HepG2 (cell line): ENCODE measurements around the gene CFAP99. TPM values are rescaled to one million over a fixed set of nuclear protein-coding genes. Genes with fewer than 3 reads are reported as not detected.

Source experiments
- ATAC-seq: fragments of 200-7000 bp; cut with Tn5 transposase; 3 replicates; pipeline ENCODE4 v1.9.1; 2020; ENCODE audit warnings: mild to moderate bottlenecking, moderate library complexity
- BruUV-seq: library from RNA; stranded (reverse); fragments of 400-500 nt; replicated peaks from 2 replicates; lab custom pipeline; 2021; lab: Mats Ljungman, UMichigan
- CTCF ChIA-PET: fragments of 300-600 bp; formaldehyde crosslinking; extraction: SDS; loops from one replicate; lab custom pipeline; 2021; ENCODE audit warnings: low total read pairs, inconsistent platforms, low intra/inter-chr PET ratio; lab: Yijun Ruan, JAX
- POLR2A ChIA-PET: fragments of 350-600 bp; sonication (Branson Sonifier 250); formaldehyde crosslinking; loops from one replicate; lab custom pipeline; 2020; ENCODE audit warnings: antibody characterized with exemption, inconsistent platforms; lab: Yijun Ruan, JAX
- DNase-seq: peaks from one replicate; pipeline ENCODE4 v3.0.0-alpha.2; 2015; ENCODE audit warnings: low spot score
- FAIRE-seq: peaks from 3 replicates; lab custom pipeline; 2011; peaks lifted over from hg19 to GRCh38; lab: Jason Lieb, UNC
- H2AFZ ChIP-seq: one replicate; pipeline ENCODE4 v1.6.1; 2011; ENCODE audit warnings: low read length, inconsistent platforms
- H3K27ac ChIP-seq: fragments of 300-600 bp; 3 replicates; pipeline ENCODE4 v1.8.0; 2011; ENCODE audit warnings: mixed run types, mild to moderate bottlenecking, mixed read lengths, low read length, inconsistent platforms; ENCODE audit not compliant: insufficient read depth; ENCODE audit errors: extremely low read length
- H3K27me3 ChIP-seq, 2 experiments: fragments of 200-600 bp in 1 of 2; 2 replicates in 1 of 2; 3 replicates in 1 of 2; pipeline versions ENCODE4 v1.6.0 to v1.8.0; 2011; ENCODE audit warnings: low read length in 2 of 2, mild to moderate bottlenecking in 2 of 2, moderate library complexity in 2 of 2, inconsistent platforms in 1 of 2; ENCODE audit not compliant: insufficient read depth in 2 of 2, control insufficient read depth in 1 of 2
- H3K36me3 ChIP-seq, 2 experiments: fragments of 200-600 bp in 1 of 2; replicated peaks in 1 of 2; 2 replicates in 1 of 2; 3 replicates in 1 of 2; pipeline versions ENCODE4 v1.5.1 to v1.8.0; 2011; ENCODE audit warnings: low read length in 2 of 2, inconsistent platforms in 1 of 2; ENCODE audit not compliant: insufficient read depth in 2 of 2, control insufficient read depth in 1 of 2
- H3K4me1 ChIP-seq: 2 replicates; pipeline ENCODE4 v1.5.1; 2012; ENCODE audit warnings: low read length, inconsistent platforms; ENCODE audit not compliant: insufficient read depth
- H3K4me2 ChIP-seq: 2 replicates; pipeline ENCODE4 v1.6.0; 2011; ENCODE audit warnings: low read depth, low read length, inconsistent platforms
- H3K4me3 ChIP-seq, 3 experiments: fragments of 200-600 bp in 1 of 3; sonication (generic), shearing (Covaris generic) in 1 of 3; replicated peaks in 1 of 3; 2 replicates each; pipeline ENCODE4 v1.5.1; 2011 to 2016; ENCODE audit warnings: low read length in 3 of 3, inconsistent platforms in 2 of 3, low read depth in 2 of 3, mild to moderate bottlenecking in 2 of 3, control low read depth in 1 of 3, mixed read lengths in 1 of 3; ENCODE audit not compliant: insufficient read depth in 1 of 3
- H3K79me2 ChIP-seq: one replicate; pipeline ENCODE4 v1.6.1; 2011; ENCODE audit warnings: low read length, inconsistent platforms; ENCODE audit not compliant: insufficient read depth
- H3K9ac ChIP-seq: 2 replicates; pipeline ENCODE4 v1.6.0; 2011; ENCODE audit warnings: mild to moderate bottlenecking, low read depth, low read length, inconsistent platforms; ENCODE audit not compliant: insufficient read depth
- H3K9me3 ChIP-seq: 2 replicates; pipeline ENCODE4 v1.5.1; 2012; ENCODE audit warnings: mild to moderate bottlenecking, low read length
- H4K20me1 ChIP-seq: 2 replicates; pipeline ENCODE4 v1.6.0; 2011; ENCODE audit warnings: inconsistent platforms, mild to moderate bottlenecking, low read length, moderate library complexity; ENCODE audit not compliant: insufficient read depth
- GATA4 ChIP-seq: sonication (generic); IDR thresholded peaks from 2 replicates; pipeline ENCODE4 v1.6.1; 2016; ENCODE audit warnings: antibody characterized with exemption, low read depth, borderline replicate concordance
- NFE2L1 ChIP-seq: sonication (generic); formaldehyde crosslinking; IDR thresholded peaks from 2 replicates; pipeline ENCODE4 v1.4.0; 2020; ENCODE audit warnings: missing genetic modification reagents, mild to moderate bottlenecking, borderline replicate concordance
- PHF21A ChIP-seq: sonication (generic); formaldehyde crosslinking; IDR thresholded peaks from 2 replicates; pipeline ENCODE4 v1.5.0; 2020; ENCODE audit warnings: mild to moderate bottlenecking, missing genetic modification reagents
- POLR2AphosphoS2 ChIP-seq: IDR thresholded peaks from 2 replicates; pipeline ENCODE4 v1.6.1; 2011; ENCODE audit warnings: low read depth, low read length, improper control_type of control experiment
- REL ChIP-seq: sonication (generic); formaldehyde crosslinking; conservative IDR thresholded peaks from 2 replicates; pipeline ENCODE4 v1.8.0; 2022; ENCODE audit warnings: mild to moderate bottlenecking, missing genetic modification reagents, moderate library complexity
- ZC3H4 ChIP-seq: sonication (generic); formaldehyde crosslinking; IDR thresholded peaks from 2 replicates; pipeline ENCODE4 v1.4.0; 2020; ENCODE audit warnings: missing genetic modification reagents, borderline replicate concordance
- ZNF232 ChIP-seq: sonication (generic); formaldehyde crosslinking; IDR thresholded peaks from 2 replicates; pipeline ENCODE4 v1.4.0; 2020; ENCODE audit warnings: missing genetic modification reagents, borderline replicate concordance
- ZNF253 ChIP-seq: sonication (generic); formaldehyde crosslinking; IDR thresholded peaks from 2 replicates; pipeline ENCODE4 v1.8.0; 2022; ENCODE audit warnings: mild to moderate bottlenecking, missing genetic modification reagents, borderline replicate concordance
- ZNF607 ChIP-seq: sonication (generic); formaldehyde crosslinking; IDR thresholded peaks from 2 replicates; pipeline ENCODE4 v1.5.1; 2020; ENCODE audit warnings: missing genetic modification reagents, mild to moderate bottlenecking, borderline replicate concordance
- ZNF644 ChIP-seq: IDR thresholded peaks from 2 replicates; pipeline ENCODE4 v1.6.1; 2016; ENCODE audit warnings: low read depth
- WGBS: methylation state at CpG from one replicate; pipeline ENCODE4 v1.1.6; 2017; ENCODE audit warnings: low lambda C conversion rate; 5-methylcytosine and 5-hydroxymethylcytosine counted together
- in situ Hi-C: cut with HindIII; loops from 2 replicates; pipeline ENCODE4 v1.10.0; 2017; ENCODE audit warnings: low pct_unique_long_range_greater_than_20kb; ENCODE audit not compliant: extremely low pct_ligation_motif_present
- intact Hi-C: fragments of 100-400 bp; cut with micrococcal nuclease; formaldehyde crosslinking; loops from one replicate; pipeline ENCODE4 v1.10.0; 2022; ENCODE audit not compliant: unreplicated experiment
- polyA plus RNA-seq, 8 experiments: library from polyadenylated mRNA; depleted of rRNA in 3 of 8; stranded (reverse) in 7 of 8; unstranded in 1 of 8; fragments of >200 nt; fragmentation: Illumina TruSeq in 4 of 8; extraction: Trizol in 4 of 8; gene quantifications; 2 replicates each; pipeline versions ENCODE4 v1.2.1 to v1.2.3, GENCODE V29; 2011 to 2016; ENCODE audit warnings: low read depth in 4 of 8, missing spikeins in 1 of 8, mixed read lengths in 1 of 8; ENCODE audit not compliant: insufficient read depth in 1 of 8
- total RNA-seq, 5 experiments: library from RNA; depleted of rRNA; stranded (reverse); fragments of >200 nt; fragmentation: Illumina TruSeq; extraction: Trizol; gene quantifications; 2 replicates each; pipeline ENCODE4 v1.2.3, GENCODE V29; 2016; ENCODE audit warnings: low read depth in 1 of 5
- TF ChIP-seq, protein P1 (sequence below): sonication (generic); formaldehyde crosslinking; IDR thresholded peaks from 2 replicates; pipeline ENCODE4 v1.9.0; 2021; ENCODE audit warnings: mild to moderate bottlenecking, missing genetic modification reagents

The CFAP99 gene
- total and polyA plus RNA-seq, 2 of the 13 experiments (the other 11 are each of a cell fraction or from before 2014, with no cell fraction given), result not detected

DNA sequence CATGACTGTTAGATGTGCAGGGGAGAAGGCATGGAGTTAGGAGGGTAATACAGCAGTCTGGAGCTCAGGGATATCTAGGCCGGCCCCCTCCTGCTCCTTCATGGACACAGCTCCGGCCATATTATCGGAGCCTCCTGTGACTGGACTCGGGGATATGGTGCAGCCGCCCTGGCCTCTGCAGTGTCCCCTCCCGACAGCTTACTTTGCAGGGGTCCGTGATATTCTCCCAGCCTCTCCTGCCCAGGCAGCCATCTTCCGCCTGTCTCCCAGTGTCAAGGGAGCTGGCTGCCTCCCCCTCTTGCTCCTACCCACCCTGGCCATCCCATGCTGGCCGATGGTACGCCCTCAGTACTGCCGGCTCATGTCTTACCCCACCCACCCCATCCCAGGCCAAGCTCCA, 30.3 kb downstream of the CFAP99 start:
- TF ChIP-seq ZNF644, result no peak
- no peak for TF ChIP-seq NFE2L1
- no peak for TF ChIP-seq ZNF607 (CRISPR knock-in tag)
- TF ChIP-seq POLR2AphosphoS2, result no peak
- TF ChIP-seq, all 625 proteins: peak for 0
- intact Hi-C loops, result loop anchor here (5.0 kb wide), 1 partner anchor 442 kb away; the partner anchor contains the start of gene NELFA
- CTCF ChIA-PET, result no interaction called here
- Histone ChIP-seq H3K9me3 (no peaks in the 10 kb centered on the region), H3K4me2 (no peak overlapping the region), H3K36me3 (no peaks in the 10 kb centered on the region), H2AFZ (no peak overlapping the region), H3K4me1 (peaks cover 12% of the 10 kb centered on the region), H4K20me1 (no peaks in the 10 kb centered on the region), H3K9ac (no peak overlapping the region), H3K79me2 (no peaks in the 10 kb centered on the region), H3K27me3 (peaks cover 4 to 34% of the 10 kb centered on the region in 2 experiments; a peak in 4 of 5 replicates), H3K4me3 (no peak overlapping the region), H3K27ac (no peak overlapping the region)
- no peak for ATAC-seq
- no peak for FAIRE-seq
- POLR2A ChIA-PET, result no interaction called here
- 72% methylated on average over 9 of the region's 11 CpGs for WGBS
- BruUV-seq, result no TSS peak
- in situ Hi-C loops, result no loop called here
- DNase-seq, result no peak

DNA sequence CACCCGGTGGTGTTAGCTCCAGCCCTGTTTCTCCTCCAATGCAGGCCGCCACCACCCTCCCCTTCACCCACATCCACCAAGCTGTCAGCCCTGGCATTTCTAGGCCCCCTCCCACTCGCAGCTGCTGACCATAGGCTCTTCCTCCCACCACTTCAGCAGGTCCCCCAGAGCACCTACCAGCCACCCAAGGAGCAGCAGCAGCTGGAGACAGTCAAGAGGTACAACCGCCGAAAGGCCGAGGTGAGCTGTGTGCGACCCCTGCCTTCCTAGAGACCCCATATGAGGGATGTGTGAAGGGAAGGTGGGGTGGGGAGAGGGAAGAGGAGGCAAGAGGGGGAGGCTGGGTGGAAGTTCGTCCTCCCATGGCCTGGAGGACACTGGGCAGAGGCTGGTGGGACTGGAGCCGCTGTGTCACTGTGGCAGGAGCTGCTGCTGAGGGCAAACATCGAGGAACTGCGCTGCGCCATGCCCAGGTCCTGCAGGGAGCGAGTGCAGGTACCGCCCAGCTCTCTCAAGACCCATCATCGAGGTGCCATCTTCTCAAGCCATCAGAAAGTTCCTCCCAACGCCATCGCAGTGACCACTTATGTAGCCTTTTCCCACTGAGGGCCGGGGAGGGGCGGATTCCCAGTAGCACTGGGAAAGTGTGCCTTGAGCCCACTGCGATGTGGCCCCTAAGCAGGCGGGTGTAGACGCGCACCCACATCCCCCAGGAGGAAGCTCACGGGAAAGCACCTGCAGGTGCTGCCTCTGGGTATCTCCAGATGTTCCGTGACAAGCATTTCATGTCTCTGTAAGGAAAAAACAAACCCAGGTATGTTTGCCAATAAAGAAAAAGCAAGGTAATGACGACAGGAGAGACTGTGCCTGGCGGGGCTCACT, 31.0 kb downstream of the CFAP99 start:
- ChIA-PET CTCF (no interaction called here), POLR2A (no interaction called here)
- FAIRE-seq, result no peak
- TF ChIP-seq, protein P1, sequence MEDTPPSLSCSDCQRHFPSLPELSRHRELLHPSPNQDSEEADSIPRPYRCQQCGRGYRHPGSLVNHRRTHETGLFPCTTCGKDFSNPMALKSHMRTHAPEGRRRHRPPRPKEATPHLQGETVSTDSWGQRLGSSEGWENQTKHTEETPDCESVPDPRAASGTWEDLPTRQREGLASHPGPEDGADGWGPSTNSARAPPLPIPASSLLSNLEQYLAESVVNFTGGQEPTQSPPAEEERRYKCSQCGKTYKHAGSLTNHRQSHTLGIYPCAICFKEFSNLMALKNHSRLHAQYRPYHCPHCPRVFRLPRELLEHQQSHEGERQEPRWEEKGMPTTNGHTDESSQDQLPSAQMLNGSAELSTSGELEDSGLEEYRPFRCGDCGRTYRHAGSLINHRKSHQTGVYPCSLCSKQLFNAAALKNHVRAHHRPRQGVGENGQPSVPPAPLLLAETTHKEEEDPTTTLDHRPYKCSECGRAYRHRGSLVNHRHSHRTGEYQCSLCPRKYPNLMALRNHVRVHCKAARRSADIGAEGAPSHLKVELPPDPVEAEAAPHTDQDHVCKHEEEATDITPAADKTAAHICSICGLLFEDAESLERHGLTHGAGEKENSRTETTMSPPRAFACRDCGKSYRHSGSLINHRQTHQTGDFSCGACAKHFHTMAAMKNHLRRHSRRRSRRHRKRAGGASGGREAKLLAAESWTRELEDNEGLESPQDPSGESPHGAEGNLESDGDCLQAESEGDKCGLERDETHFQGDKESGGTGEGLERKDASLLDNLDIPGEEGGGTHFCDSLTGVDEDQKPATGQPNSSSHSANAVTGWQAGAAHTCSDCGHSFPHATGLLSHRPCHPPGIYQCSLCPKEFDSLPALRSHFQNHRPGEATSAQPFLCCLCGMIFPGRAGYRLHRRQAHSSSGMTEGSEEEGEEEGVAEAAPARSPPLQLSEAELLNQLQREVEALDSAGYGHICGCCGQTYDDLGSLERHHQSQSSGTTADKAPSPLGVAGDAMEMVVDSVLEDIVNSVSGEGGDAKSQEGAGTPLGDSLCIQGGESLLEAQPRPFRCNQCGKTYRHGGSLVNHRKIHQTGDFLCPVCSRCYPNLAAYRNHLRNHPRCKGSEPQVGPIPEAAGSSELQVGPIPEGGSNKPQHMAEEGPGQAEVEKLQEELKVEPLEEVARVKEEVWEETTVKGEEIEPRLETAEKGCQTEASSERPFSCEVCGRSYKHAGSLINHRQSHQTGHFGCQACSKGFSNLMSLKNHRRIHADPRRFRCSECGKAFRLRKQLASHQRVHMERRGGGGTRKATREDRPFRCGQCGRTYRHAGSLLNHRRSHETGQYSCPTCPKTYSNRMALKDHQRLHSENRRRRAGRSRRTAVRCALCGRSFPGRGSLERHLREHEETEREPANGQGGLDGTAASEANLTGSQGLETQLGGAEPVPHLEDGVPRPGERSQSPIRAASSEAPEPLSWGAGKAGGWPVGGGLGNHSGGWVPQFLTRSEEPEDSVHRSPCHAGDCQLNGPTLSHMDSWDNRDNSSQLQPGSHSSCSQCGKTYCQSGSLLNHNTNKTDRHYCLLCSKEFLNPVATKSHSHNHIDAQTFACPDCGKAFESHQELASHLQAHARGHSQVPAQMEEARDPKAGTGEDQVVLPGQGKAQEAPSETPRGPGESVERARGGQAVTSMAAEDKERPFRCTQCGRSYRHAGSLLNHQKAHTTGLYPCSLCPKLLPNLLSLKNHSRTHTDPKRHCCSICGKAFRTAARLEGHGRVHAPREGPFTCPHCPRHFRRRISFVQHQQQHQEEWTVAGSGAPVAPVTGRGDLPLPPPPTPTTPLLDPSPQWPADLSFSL (CRISPR knock-in tag), result no peak
- TF ChIP-seq ZNF232 (no peak), PHF21A (CRISPR knock-in tag) (no peak), ZNF253 (CRISPR knock-in tag) (no peak), ZC3H4 (CRISPR knock-in tag) (no peak), GATA4 (no peak), REL (CRISPR knock-in tag) (no peak)

More for the DNA sequence above, 31.0 kb downstream of the CFAP99 start:
- no peak overlapping the region for H3K4me3 ChIP-seq
- H3K4me1 ChIP-seq, result peaks cover 12% of the 10 kb centered on the region
- no TSS peak for BruUV-seq
- 50% methylated on average over 19 of the region's 27 CpGs for WGBS
- H3K27ac ChIP-seq, result no peak overlapping the region
- in situ Hi-C loops, result no loop called here
- no peak overlapping the region for H2AFZ ChIP-seq
- ATAC-seq (no peak), DNase-seq (no peak)
- no peak overlapping the region for H3K9ac ChIP-seq
- H4K20me1 ChIP-seq, result no peaks in the 10 kb centered on the region
- intact Hi-C loops, result loop anchor here (5.0 kb wide), 1 partner anchor 442 kb away; the partner anchor contains the start of gene NELFA
- H3K79me2 ChIP-seq, result no peaks in the 10 kb centered on the region
- no peaks in the 10 kb centered on the region for H3K9me3 ChIP-seq
- peaks cover 4 to 34% of the 10 kb centered on the region in 2 experiments; a peak in 4 of 5 replicates for H3K27me3 ChIP-seq
- no peaks in the 10 kb centered on the region for H3K36me3 ChIP-seq
- no peak overlapping the region for H3K4me2 ChIP-seq
